ENCODE results near the gene ARRDC2. TPM values are rescaled to one million over a fixed set of nuclear protein-coding genes. Genes with fewer than 3 reads are reported as not detected.

ARRDC2 gene
- total RNA-seq, 1 experiment from 2014 or later = 14.8 TPM

Small RNAs within 50 kb of the gene (small RNA-seq; reads per million reads assigned to genes)
- gene RNA5SP468 = 0 to 0.05 reads per million in 2 experiments

Other genes with a start within 250 kb of the ARRDC2 start
- gene B3GNT3, start 213.0 kb upstream of the ARRDC2 start, total RNA-seq (2014; rRNA removed; shearing (Covaris generic)) = not detected in 2 replicates
- gene INSL3, start 186.7 kb upstream of the ARRDC2 start, total RNA-seq (2014; rRNA removed; shearing (Covaris generic)) = not detected in 2 replicates
- 0.24 and 0.48 TPM in 2 replicates for gene JAK3, start 160.2 kb upstream of the ARRDC2 start, total RNA-seq (2014; rRNA removed; shearing (Covaris generic))
- 1,450 and 1,494 TPM in 2 replicates for gene RPL18A, start 148.3 kb upstream of the ARRDC2 start, total RNA-seq (2014; rRNA removed; shearing (Covaris generic))
- 0.11 TPM in 1 of 2 replicates, not detected in the other for gene SLC5A5, start 136.2 kb upstream of the ARRDC2 start, total RNA-seq (2014; rRNA removed; shearing (Covaris generic))
- gene CCDC124, start 75.2 kb upstream of the ARRDC2 start, total RNA-seq (2014; rRNA removed; shearing (Covaris generic)) = 21.4 and 30.0 TPM in 2 replicates
- gene KCNN1, start 41.1 kb upstream of the ARRDC2 start, total RNA-seq (2014; rRNA removed; shearing (Covaris generic)) = 3.5 and 4.6 TPM in 2 replicates
- 0.27 TPM in 1 of 2 replicates, not detected in the other for gene IL12RB1, start 78.8 kb downstream of the ARRDC2 start, total RNA-seq (2014; rRNA removed; shearing (Covaris generic))
- 1.1 and 1.7 TPM in 2 replicates for gene MAST3, start 89.6 kb downstream of the ARRDC2 start, total RNA-seq (2014; rRNA removed; shearing (Covaris generic))
- gene PIK3R2, start 145.0 kb downstream of the ARRDC2 start, total RNA-seq (2014; rRNA removed; shearing (Covaris generic)) = 7.2 and 8.9 TPM in 2 replicates
- gene IFI30, start 165.6 kb downstream of the ARRDC2 start, total RNA-seq (2014; rRNA removed; shearing (Covaris generic)) = 16.3 and 30.6 TPM in 2 replicates
- gene MPV17L2, start 185.0 kb downstream of the ARRDC2 start, total RNA-seq (2014; rRNA removed; shearing (Covaris generic)) = 17.4 and 18.0 TPM in 2 replicates
- gene RAB3A, start 195.9 kb downstream of the ARRDC2 start, total RNA-seq (2014; rRNA removed; shearing (Covaris generic)) = 2.5 and 7.9 TPM in 2 replicates
- gene PDE4C, start 218.3 kb downstream of the ARRDC2 start, total RNA-seq (2014; rRNA removed; shearing (Covaris generic)) = 0.26 TPM in 1 of 2 replicates, not detected in the other